CD8-positive, alpha-beta memory T cell (primary cell): ENCODE data around the gene PIH1D2. TPM values are rescaled to one million over a fixed set of nuclear protein-coding genes. Genes with fewer than 3 reads are reported as not detected.

ENCODE experiments used
- CTCF ChIA-PET: fragments of 350-600 bp; sonication (Branson Sonifier 250); formaldehyde crosslinking; loops from one replicate; lab custom pipeline; 2021; ENCODE audit warnings: antibody characterized with exemption; lab: Charles Lee
- POLR2A ChIA-PET: fragments of 350-600 bp; sonication (Branson Sonifier 250); formaldehyde crosslinking; loops from one replicate; lab custom pipeline; 2021; ENCODE audit warnings: antibody characterized with exemption; lab: Charles Lee
- DNase-seq, 5 donors: peaks; one replicate each; pipeline versions ENCODE4 v3.0.0 to v3.0.0-alpha.2; 2020 to 2022; ENCODE audit warnings: mixed read lengths in 1 of 5
- H3K27ac ChIP-seq: one replicate; pipeline ENCODE4 v1.7.0; 2013; ENCODE audit warnings: low read depth, mild to moderate bottlenecking, low read length, moderate library complexity
- H3K27me3 ChIP-seq: 2 replicates; pipeline ENCODE4 v1.7.0; 2013; ENCODE audit warnings: low read length, mild to moderate bottlenecking; ENCODE audit not compliant: insufficient read depth, poor library complexity, severe bottlenecking
- H3K36me3 ChIP-seq: 2 replicates; pipeline ENCODE4 v1.7.0; 2013; ENCODE audit warnings: mild to moderate bottlenecking, low read length, moderate library complexity; ENCODE audit not compliant: insufficient read depth
- H3K4me1 ChIP-seq: 2 replicates; pipeline ENCODE4 v1.7.0; 2013; ENCODE audit warnings: mild to moderate bottlenecking, low read length, moderate library complexity; ENCODE audit not compliant: insufficient read depth
- H3K4me3 ChIP-seq: 2 replicates; pipeline ENCODE4 v1.7.0; 2013; ENCODE audit warnings: mild to moderate bottlenecking, low read length
- H3K9me3 ChIP-seq: 2 replicates; pipeline ENCODE4 v1.7.0; 2013; ENCODE audit warnings: mild to moderate bottlenecking, low read length
- H3K27ac Mint-ChIP-seq, 8 donors: one replicate each; pipeline ENCODE4 v1.8.0; 2020 to 2021; ENCODE audit warnings: mixed read lengths in 8 of 8, mild to moderate bottlenecking in 6 of 8, inconsistent platforms in 3 of 8, moderate library complexity in 3 of 8
- H3K27me3 Mint-ChIP-seq, 2 donors: one replicate each; pipeline ENCODE4 v1.8.0; 2020 to 2021; ENCODE audit warnings: mixed read lengths in 2 of 2, mild to moderate bottlenecking in 1 of 2, moderate library complexity in 1 of 2
- H3K36me3 Mint-ChIP-seq, 3 donors: one replicate each; pipeline ENCODE4 v1.8.0; 2020 to 2021; ENCODE audit warnings: mixed read lengths in 3 of 3, inconsistent platforms in 1 of 3, mild to moderate bottlenecking in 1 of 3
- H3K4me1 Mint-ChIP-seq, 3 donors: one replicate each; pipeline ENCODE4 v1.8.0; 2020 to 2021; ENCODE audit warnings: mixed read lengths in 3 of 3, inconsistent platforms in 1 of 3, mild to moderate bottlenecking in 1 of 3
- H3K4me3 Mint-ChIP-seq, 7 donors: one replicate each; pipeline ENCODE4 v1.8.0; 2020 to 2021; ENCODE audit warnings: mixed read lengths in 7 of 7, mild to moderate bottlenecking in 6 of 7, moderate library complexity in 4 of 7, inconsistent platforms in 2 of 7
- H3K9me3 Mint-ChIP-seq, 5 donors: one replicate each; pipeline ENCODE4 v1.8.0; 2020 to 2022; ENCODE audit warnings: mixed read lengths in 5 of 5, mild to moderate bottlenecking in 3 of 5, moderate library complexity in 2 of 5, inconsistent platforms in 1 of 5
- polyA plus RNA-seq: library from polyadenylated mRNA; unstranded; fragments of 300-500 nt; fragmentation: Illumina TruSeq; gene quantifications from one replicate; pipeline ENCODE4 v1.2.3, GENCODE V29; 2021
- total RNA-seq, 2 experiments: library from RNA; stranded (reverse); gene quantifications; one replicate each; pipeline ENCODE4 v1.2.3, GENCODE V29; 2021

Gene PIH1D2
- total and polyA plus RNA-seq, 3 experiments from 2014 or later = 0.38 to 0.57 TPM; not detected in 1

DNA sequence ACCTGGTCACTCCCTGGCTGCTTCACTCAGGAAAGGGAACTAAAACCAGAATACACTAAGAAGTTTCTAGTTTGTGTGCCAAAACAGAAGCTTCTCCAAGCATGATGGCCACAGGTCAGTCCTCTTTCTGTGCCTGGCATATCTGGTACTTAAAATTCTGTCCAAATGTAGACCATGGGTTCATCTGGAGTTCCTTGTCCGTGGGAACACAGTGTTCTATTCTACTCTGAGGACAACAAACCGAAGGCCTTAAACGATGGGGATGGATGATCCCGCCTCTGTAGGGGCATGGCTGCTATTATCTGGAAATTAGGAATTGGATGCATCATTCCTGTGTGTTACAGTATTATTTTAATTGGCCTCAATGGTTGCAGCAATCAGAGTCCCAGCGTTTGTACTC, 54.8 kb downstream of the PIH1D2 start:
- ChIA-PET POLR2A (no interaction called here), CTCF (no interaction called here)
- no peaks in the 10 kb centered on the region for H3K9me3 Mint-ChIP-seq

More for the DNA sequence above, 54.8 kb downstream of the PIH1D2 start:
- no peaks in the 10 kb centered on the region for H3K36me3 ChIP-seq
- no peak overlapping the region for H3K4me3 Mint-ChIP-seq
- peaks cover 2% of the 10 kb centered on the region for H3K4me1 ChIP-seq
- no peaks in the 10 kb centered on the region for H3K36me3 Mint-ChIP-seq
- H3K27ac Mint-ChIP-seq = no peak overlapping the region
- no peak overlapping the region for H3K4me3 ChIP-seq
- no peaks in the 10 kb centered on the region for H3K27me3 ChIP-seq
- DNase-seq = no peak
- no peaks in the 10 kb centered on the region for H3K27me3 Mint-ChIP-seq
- no peak overlapping the region for H3K27ac ChIP-seq
- H3K9me3 ChIP-seq = no peaks in the 10 kb centered on the region
- H3K4me1 Mint-ChIP-seq = peaks cover 6 to 10% (median 9%) of the 10 kb centered on the region in 3 donors

Other genes starting within 250 kb of the PIH1D2 start
- gene ALG9, start 202.4 kb downstream of the PIH1D2 start, total RNA-seq = 10 to 100 TPM; 37.4 to 38.0 TPM
- gene ALG9, start 202.4 kb downstream of the PIH1D2 start, polyA plus RNA-seq = 16.7 TPM
- gene FDXACB1, start 194.9 kb downstream of the PIH1D2 start, total RNA-seq = 10 to 100 TPM; 11.6 to 12.7 TPM
- gene FDXACB1, start 194.9 kb downstream of the PIH1D2 start, polyA plus RNA-seq = 6.4 TPM
- 10 to 100 TPM; 36.7 to 44.3 TPM for gene CFAP68, start 194.5 kb downstream of the PIH1D2 start, total RNA-seq
- gene CFAP68, start 194.5 kb downstream of the PIH1D2 start, polyA plus RNA-seq = 24.7 TPM
- gene CRYAB, start 162.2 kb downstream of the PIH1D2 start, total RNA-seq = not detected
- gene CRYAB, start 162.2 kb downstream of the PIH1D2 start, polyA plus RNA-seq = not detected
- gene HSPB2, start 161.3 kb downstream of the PIH1D2 start, total RNA-seq = not detected
- not detected for gene HSPB2, start 161.3 kb downstream of the PIH1D2 start, polyA plus RNA-seq
- not detected for gene C11orf52, start 155.1 kb downstream of the PIH1D2 start, total RNA-seq
- gene C11orf52, start 155.1 kb downstream of the PIH1D2 start, polyA plus RNA-seq = not detected
- 10 to 100 TPM; 11.3 to 12.7 TPM for gene DIXDC1, start 136.7 kb downstream of the PIH1D2 start, total RNA-seq
- gene DIXDC1, start 136.7 kb downstream of the PIH1D2 start, polyA plus RNA-seq = 2.4 TPM
- gene DLAT, start 48.6 kb downstream of the PIH1D2 start, total RNA-seq = 10 to 100 TPM; 61.1 to 62.2 TPM
- gene DLAT, start 48.6 kb downstream of the PIH1D2 start, polyA plus RNA-seq = 22.1 TPM
- gene NKAPD1, start 282 bp upstream of the PIH1D2 start, total RNA-seq = 10 to 100 TPM; 22.0 to 22.6 TPM
- 13.4 TPM for gene NKAPD1, start 282 bp upstream of the PIH1D2 start, polyA plus RNA-seq
- 10 to 100 TPM; 71.9 to 73.5 TPM for gene TIMM8B, start 12.7 kb upstream of the PIH1D2 start, total RNA-seq
- 70.6 TPM for gene TIMM8B, start 12.7 kb upstream of the PIH1D2 start, polyA plus RNA-seq
- 100 to 1,000 TPM; 125 to 133 TPM for gene SDHD, start 12.9 kb upstream of the PIH1D2 start, total RNA-seq
- 154 TPM for gene SDHD, start 12.9 kb upstream of the PIH1D2 start, polyA plus RNA-seq
- gene IL18, start 90.1 kb upstream of the PIH1D2 start, total RNA-seq = not detected
- not detected for gene IL18, start 90.1 kb upstream of the PIH1D2 start, polyA plus RNA-seq
- gene TEX12, start 93.4 kb upstream of the PIH1D2 start, total RNA-seq = under 1 TPM; 0.27 to 0.39 TPM
- gene TEX12, start 93.4 kb upstream of the PIH1D2 start, polyA plus RNA-seq = not detected
- 1 to 10 TPM in 1 of 2 experiments, under 1 TPM in 1; 0.84 to 1.1 TPM for gene BCO2, start 101.5 kb upstream of the PIH1D2 start, total RNA-seq
- gene BCO2, start 101.5 kb upstream of the PIH1D2 start, polyA plus RNA-seq = 0.17 TPM
- 10 to 100 TPM; 38.4 to 40.8 TPM for gene PTS, start 152.4 kb upstream of the PIH1D2 start, total RNA-seq
- gene PTS, start 152.4 kb upstream of the PIH1D2 start, polyA plus RNA-seq = 11.6 TPM
- gene PLET1, start 186.8 kb upstream of the PIH1D2 start, total RNA-seq = not detected
- not detected for gene PLET1, start 186.8 kb upstream of the PIH1D2 start, polyA plus RNA-seq